Sigmoid colon (tissue), 7 donors: ENCODE data around the gene ABCD3. TPM values are rescaled to one million over a fixed set of nuclear protein-coding genes. Genes with fewer than 3 reads are reported as not detected.

Experiments used
- DNase-seq: peaks from one replicate; pipeline ENCODE4 v3.0.0-alpha.2; 2019
- H3K27ac ChIP-seq, 4 donors: fragments of 200-600 bp; sonication (generic); one replicate each; pipeline ENCODE4 v1.5.1; 2016 to 2019; ENCODE audit warnings: mild to moderate bottlenecking in 1 of 4
- H3K27me3 ChIP-seq, 3 donors: fragments of 200-600 bp; sonication (generic); one replicate each; pipeline ENCODE4 v1.5.1; 2019; ENCODE audit warnings: mild to moderate bottlenecking in 1 of 3
- H3K36me3 ChIP-seq, 4 donors: fragments of 200-600 bp; sonication (generic); one replicate each; pipeline ENCODE4 v1.5.1; 2016 to 2019
- H3K4me1 ChIP-seq, 4 donors: fragments of 200-600 bp; sonication (generic); one replicate each; pipeline ENCODE4 v1.5.1; 2017 to 2019
- H3K4me3 ChIP-seq, 4 donors: fragments of 200-600 bp; sonication (generic); one replicate each; pipeline ENCODE4 v1.5.1; 2017 to 2019; ENCODE audit warnings: mild to moderate bottlenecking in 2 of 4, moderate library complexity in 1 of 4
- H3K9me3 ChIP-seq, 4 donors: fragments of 200-600 bp in 3 of 4; sonication (generic) in 3 of 4; one replicate each; pipeline versions ENCODE4 v1.5.1 to v1.6.1; 2013 to 2019
- EP300 ChIP-seq, 4 donors: sonication (generic); formaldehyde crosslinking; IDR thresholded peaks; one replicate each; pipeline ENCODE4 v1.6.1; 2017; ENCODE audit warnings: antibody characterized with exemption in 4 of 4
- POLR2A ChIP-seq, 2 donors: fragments of 450-650 bp; IDR thresholded peaks; one replicate each; pipeline ENCODE4 v1.6.1; 2016; ENCODE audit warnings: antibody characterized with exemption in 2 of 2, mild to moderate bottlenecking in 2 of 2, moderate library complexity in 2 of 2
- POLR2AphosphoS5 ChIP-seq, 4 donors: sonication (generic); formaldehyde crosslinking; IDR thresholded peaks; one replicate each; pipeline ENCODE4 v1.6.1; 2017; ENCODE audit warnings: antibody characterized with exemption in 4 of 4
- WGBS, 2 donors: extraction: QIAGEN DNeasy Blood & Tissue Kit; methylation state at CpG; one replicate each; pipeline ENCODE4 v1.1.7; 2013; 5-methylcytosine and 5-hydroxymethylcytosine counted together
- intact Hi-C: fragments of 100-400 bp; cut with DNase I; formaldehyde crosslinking; loops from one replicate; pipeline ENCODE4 v1.15.1; 2023
- polyA plus RNA-seq, 3 donors: library from polyadenylated mRNA; stranded (reverse); fragments of 200-250 nt; gene quantifications; one replicate each; pipeline ENCODE4 v1.2.3, GENCODE V29; 2013
- total RNA-seq, 4 donors: library from RNA; depleted of rRNA; stranded (reverse); fragments of >200 nt; gene quantifications; one replicate each; pipeline ENCODE4 v1.1.0, GENCODE V29; 2016
- TF ChIP-seq, protein P1 (sequence below), 4 experiments: fragments of 450-650 bp in 3 of 4; fragments of 200-600 bp in 1 of 4; IDR thresholded peaks; one replicate each; pipeline ENCODE4 v1.5.1; 2016 to 2019; ENCODE audit warnings: antibody characterized with exemption in 4 of 4, mild to moderate bottlenecking in 3 of 4, moderate library complexity in 2 of 4
- donor health status: healthy with polysubstance abuse.
- donor health status: Bipolar disorder and iron deficiency.
- donor health status: healthy.

ABCD3 gene
- total and polyA plus RNA-seq, 7 donors: 21.0 to 55.6 (median 33.5) TPM

DNA sequence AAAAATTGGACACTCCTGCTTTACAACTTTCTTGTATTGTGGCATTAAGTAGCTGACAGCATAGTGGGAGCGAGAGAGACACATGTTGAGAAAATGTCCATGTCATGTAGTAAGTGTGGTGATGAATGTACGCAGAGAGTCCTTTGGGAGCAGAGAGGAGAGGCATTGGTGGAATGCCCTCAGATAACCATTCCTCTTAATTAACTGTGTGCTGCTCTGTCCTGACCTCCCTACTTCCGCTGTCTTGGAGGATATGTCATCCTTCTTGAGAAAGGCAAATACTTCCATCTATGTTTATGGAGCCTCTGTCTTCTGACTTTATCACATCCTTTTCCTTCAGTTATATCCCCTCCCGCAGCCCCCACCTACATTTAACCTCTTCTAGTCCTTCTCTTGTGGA lies 85.0 kb downstream of the ABCD3 start:
- intact Hi-C loops: no loop called here
- peaks cover 0 to 76% (median 27%) of the 10 kb centered on the region in 4 donors for H3K36me3 ChIP-seq
- TF ChIP-seq EP300 (IDR thresholded peaks at IDR 0.05): no peak
- TF ChIP-seq, protein P1, sequence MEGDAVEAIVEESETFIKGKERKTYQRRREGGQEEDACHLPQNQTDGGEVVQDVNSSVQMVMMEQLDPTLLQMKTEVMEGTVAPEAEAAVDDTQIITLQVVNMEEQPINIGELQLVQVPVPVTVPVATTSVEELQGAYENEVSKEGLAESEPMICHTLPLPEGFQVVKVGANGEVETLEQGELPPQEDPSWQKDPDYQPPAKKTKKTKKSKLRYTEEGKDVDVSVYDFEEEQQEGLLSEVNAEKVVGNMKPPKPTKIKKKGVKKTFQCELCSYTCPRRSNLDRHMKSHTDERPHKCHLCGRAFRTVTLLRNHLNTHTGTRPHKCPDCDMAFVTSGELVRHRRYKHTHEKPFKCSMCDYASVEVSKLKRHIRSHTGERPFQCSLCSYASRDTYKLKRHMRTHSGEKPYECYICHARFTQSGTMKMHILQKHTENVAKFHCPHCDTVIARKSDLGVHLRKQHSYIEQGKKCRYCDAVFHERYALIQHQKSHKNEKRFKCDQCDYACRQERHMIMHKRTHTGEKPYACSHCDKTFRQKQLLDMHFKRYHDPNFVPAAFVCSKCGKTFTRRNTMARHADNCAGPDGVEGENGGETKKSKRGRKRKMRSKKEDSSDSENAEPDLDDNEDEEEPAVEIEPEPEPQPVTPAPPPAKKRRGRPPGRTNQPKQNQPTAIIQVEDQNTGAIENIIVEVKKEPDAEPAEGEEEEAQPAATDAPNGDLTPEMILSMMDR (IDR thresholded peaks at IDR 0.05): no peak
- TF ChIP-seq POLR2AphosphoS5 (IDR thresholded peaks at IDR 0.05): no peak
- no peak for TF ChIP-seq POLR2A (IDR thresholded peaks at IDR 0.05)
- H3K27me3 ChIP-seq: no peaks in the 10 kb centered on the region
- 87 to 92% methylated on average over 4 of the region's 4 CpGs for WGBS, 2 donors
- no peaks in the 10 kb centered on the region for H3K9me3 ChIP-seq
- no peak overlapping the region for H3K27ac ChIP-seq
- no peak overlapping the region for H3K4me3 ChIP-seq
- no peaks in the 10 kb centered on the region for H3K4me1 ChIP-seq
- no peak for DNase-seq

- no peaks in the 10 kb centered on the region for H3K27me3 ChIP-seq
- H3K4me3 ChIP-seq: no peak overlapping the region
- no peak overlapping the region for H3K27ac ChIP-seq
- TF ChIP-seq, protein P1 (IDR thresholded peaks at IDR 0.05): no peak
- no peak for TF ChIP-seq POLR2A (IDR thresholded peaks at IDR 0.05)
- TF ChIP-seq EP300 (IDR thresholded peaks at IDR 0.05): no peak
- TF ChIP-seq POLR2AphosphoS5 (IDR thresholded peaks at IDR 0.05): no peak
- intact Hi-C loops: no loop called here
- no peak for DNase-seq
- H3K9me3 ChIP-seq: no peaks in the 10 kb centered on the region
- H3K36me3 ChIP-seq: peaks cover 0 to 63% (median 18%) of the 10 kb centered on the region in 4 donors
- 94 to 95% methylated on average over 1 of the region's 1 CpG for WGBS, 2 donors
- no peaks in the 10 kb centered on the region for H3K4me1 ChIP-seq
These were observed 86.4 kb downstream of the ABCD3 start for GRCh38 chr1:94504601-94505000.

DNA sequence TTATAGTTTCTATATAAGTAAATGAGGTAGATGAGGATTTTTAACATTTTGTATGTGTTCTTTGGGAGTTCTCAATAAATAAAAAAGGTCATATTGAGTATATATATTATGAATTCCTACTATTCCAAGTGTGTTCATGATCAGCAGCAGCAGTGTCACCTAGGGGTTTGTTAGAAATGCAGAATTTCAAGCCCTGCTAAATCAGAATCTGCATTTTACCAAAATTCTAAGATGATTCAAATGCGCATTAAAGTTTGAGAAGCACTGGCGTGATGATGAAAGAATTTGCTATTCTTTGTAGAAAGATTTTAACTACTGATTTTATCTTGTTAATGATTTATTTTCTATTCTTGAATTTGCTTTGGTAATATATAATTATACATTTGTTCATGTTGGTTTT lies 94.6 kb downstream of the ABCD3 start:
- intact Hi-C loops: no loop called here
- Histone ChIP-seq H3K4me3 (no peak overlapping the region), H3K4me1 (no peaks in the 10 kb centered on the region), H3K36me3 (peaks cover 0 to 22% (median 0%) of the 10 kb centered on the region in 4 donors), H3K27me3 (no peaks in the 10 kb centered on the region), H3K9me3 (no peaks in the 10 kb centered on the region), H3K27ac (no peak overlapping the region)
- DNase-seq: no peak
- 98 to 99% methylated on average over 2 of the region's 2 CpGs for WGBS, 2 donors
- TF ChIP-seq, protein P1 (IDR thresholded peaks at IDR 0.05): no peak
- no peak for TF ChIP-seq POLR2AphosphoS5 (IDR thresholded peaks at IDR 0.05)
- TF ChIP-seq EP300 (IDR thresholded peaks at IDR 0.05): no peak
- TF ChIP-seq POLR2A (IDR thresholded peaks at IDR 0.05): no peak

GRCh38 chr1:94514095-94514727 lies 96.0 kb downstream of the ABCD3 start:
- Histone ChIP-seq H3K4me3 (no peak overlapping the region), H3K9me3 (no peaks in the 10 kb centered on the region), H3K36me3 (peaks cover 0 to 22% (median 0%) of the 10 kb centered on the region in 4 donors), H3K27ac (no peak overlapping the region), H3K27me3 (no peaks in the 10 kb centered on the region), H3K4me1 (no peaks in the 10 kb centered on the region)
- TF ChIP-seq, protein P1 (IDR thresholded peaks at IDR 0.05): peak; percentile 10 to 58 (median 22)
- TF ChIP-seq POLR2AphosphoS5 (IDR thresholded peaks at IDR 0.05): no peak
- no peak for DNase-seq
- 72 to 95% methylated on average over 2 of the region's 2 CpGs for WGBS, 2 donors
- intact Hi-C loops: no loop called here
